ENCODE measurements around the gene ADAR.

- no peak for TF ChIP-seq POLR2AphosphoS5 (IDR thresholded peaks at IDR 0.05; ENCODE audit: low read depth)
- no peak for TF ChIP-seq CTCF (conservative IDR thresholded peaks at IDR 0.05; ENCODE audit: low read depth in 2 of 2)
- no peak for TF ChIP-seq REST (IDR thresholded peaks at IDR 0.05; ENCODE audit: unreplicated experiment)
- TF ChIP-seq EZH2phosphoT487 (IDR thresholded peaks at IDR 0.05; ENCODE audit: unreplicated experiment) = no peak
- no peak for TF ChIP-seq EZH2 (IDR thresholded peaks at IDR 0.05; ENCODE audit: low read depth, unreplicated experiment)
- TF ChIP-seq STAT1 (IDR thresholded peaks at IDR 0.05; ENCODE audit: unreplicated experiment) = no peak
- TF ChIP-seq ZNF331 (CRISPR knock-in tag; IDR thresholded peaks at IDR 0.05; ENCODE audit: low read depth) = no peak
- TF ChIP-seq CREB1 (CRISPR knock-in tag; IDR thresholded peaks at IDR 0.05; ENCODE audit: low read depth) = no peak
Observed at GRCh38 chr1:154616659-154617345, 8.8 kb upstream of the ADAR start.

Measured in GM23338 (cell line).